Adrenal gland (tissue), 5 donors: ENCODE measurements around the gene ARHGAP12.

Experiments
- CTCF ChIP-seq, 6 experiments: fragments of 450-650 bp in 4 of 6; fragments of 200-600 bp in 2 of 6; sonication (generic) in 1 of 6; IDR thresholded peaks; 1 replicate in 5 of 6; 2 replicates in 1 of 6; pipeline versions ENCODE4 v1.5.1 to v1.8.0; 2016 to 2021; ENCODE audit warnings: antibody characterized with exemption in 6 of 6, mild to moderate bottlenecking in 2 of 6, moderate library complexity in 1 of 6
- POLR2A ChIP-seq, 2 donors: fragments of 450-650 bp; IDR thresholded peaks; one replicate each; pipeline ENCODE4 v1.6.1; 2017; ENCODE audit warnings: antibody characterized with exemption in 2 of 2, mild to moderate bottlenecking in 2 of 2, moderate library complexity in 1 of 2
- donor health status: DM: no; HTN: no; CAD: no.

DNA sequence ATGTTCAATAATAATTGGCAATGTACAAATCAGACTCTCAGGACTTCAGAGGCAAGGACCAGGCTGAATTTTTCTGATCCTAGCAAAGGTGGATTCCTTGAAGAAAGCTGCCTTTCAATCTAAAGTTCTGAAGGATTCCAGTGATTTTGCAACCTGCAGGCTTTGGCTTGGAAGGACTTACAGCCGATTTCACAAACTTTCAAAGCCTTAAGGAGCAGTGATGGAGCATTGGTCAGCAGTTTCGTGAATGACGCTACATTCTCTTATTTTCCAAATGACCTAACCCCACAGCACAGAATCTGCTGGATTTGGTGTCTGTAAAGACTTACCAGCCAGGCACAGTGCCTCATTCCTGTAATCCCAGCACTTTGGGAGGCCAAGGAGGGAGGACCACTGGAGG is 167.5 kb downstream of the ARHGAP12 start:
- TF ChIP-seq CTCF (IDR thresholded peaks at IDR 0.05): no peak
- no peak for TF ChIP-seq POLR2A (IDR thresholded peaks at IDR 0.05)
